ENCODE data around the gene IRAK2. TPM values are rescaled to one million over a fixed set of nuclear protein-coding genes. Genes with fewer than 3 reads are reported as not detected.
"Not testable (repeated sequence)": the region's sequence is repeated elsewhere in the genome, so short reads cannot be mapped to it uniquely, and the experiment has no call there.

IRAK2 gene
- total and polyA plus RNA-seq, 7 donors, result 1.1 to 6.1 (median 2.8) TPM

- no peaks in the 10 kb centered on the region for H3K27me3 ChIP-seq
- no peaks in the 10 kb centered on the region for H3K9me3 ChIP-seq
- WGBS, 2 donors, result 78 to 81% methylated on average over 4 of the region's 4 CpGs
- DNase-seq, result no peak
- no peak overlapping the region for H3K4me3 ChIP-seq
- H3K36me3 ChIP-seq, result peaks cover 0 to 25% (median 1%) of the 10 kb centered on the region in 4 donors
- intact Hi-C loops (cut with DNase I), result no loop called here
- H3K4me1 ChIP-seq, result no peaks in the 10 kb centered on the region
- H3K27ac ChIP-seq, result no peak overlapping the region
- no peak for TF ChIP-seq POLR2A (IDR thresholded peaks at IDR 0.05)
- no peak for TF ChIP-seq CTCF (IDR thresholded peaks at IDR 0.05)
- no peak for TF ChIP-seq POLR2AphosphoS5 (IDR thresholded peaks at IDR 0.05)
- TF ChIP-seq EP300 (IDR thresholded peaks at IDR 0.05), result no peak
Measured at GRCh38 chr3:10157031-10157430, 7.7 kb upstream of the IRAK2 start.

GRCh38 chr3:10158555-10158954, 6.2 kb upstream of the IRAK2 start:
- WGBS, 2 donors, result 96 to 98% methylated on average over 6 of the region's 6 CpGs
- H3K4me1 ChIP-seq; H3K9me3 ChIP-seq; H3K27ac ChIP-seq; DNase-seq; intact Hi-C loops (cut with DNase I); H3K27me3 ChIP-seq; H3K4me3 ChIP-seq: not testable (repeated sequence)
- H3K36me3 ChIP-seq, result peaks cover 0 to 11% (median 0%) of the 10 kb centered on the region in 4 donors

- Histone ChIP-seq H3K4me3 (no peak overlapping the region), H3K27me3 (no peaks in the 10 kb centered on the region), H3K36me3 (no peaks in the 10 kb centered on the region), H3K27ac (no peak overlapping the region), H3K9me3 (no peaks in the 10 kb centered on the region), H3K4me1 (peaks cover 0 to 10% (median 6%) of the 10 kb centered on the region in 4 donors)
- TF ChIP-seq EP300 (IDR thresholded peaks at IDR 0.05) (no peak), CTCF (IDR thresholded peaks at IDR 0.05) (no peak), POLR2AphosphoS5 (IDR thresholded peaks at IDR 0.05) (no peak), POLR2A (IDR thresholded peaks at IDR 0.05) (no peak)
- intact Hi-C loops (cut with DNase I), result no loop called here
- WGBS, 2 donors, result 71 to 82% methylated on average over 1 of the region's 1 CpG
- no peak for DNase-seq
Measured at GRCh38 chr3:10160346-10160745, 4.4 kb upstream of the IRAK2 start.

- Histone ChIP-seq H3K9me3 (no peaks in the 10 kb centered on the region), H3K27me3 (no peaks in the 10 kb centered on the region), H3K4me3 (no peak overlapping the region), H3K36me3 (no peaks in the 10 kb centered on the region), H3K27ac (no peak overlapping the region), H3K4me1 (peaks cover 0 to 15% (median 6%) of the 10 kb centered on the region in 4 donors)
- intact Hi-C loops (cut with DNase I), result no loop called here
- TF ChIP-seq EP300 (IDR thresholded peaks at IDR 0.05), result no peak
- TF ChIP-seq POLR2A (IDR thresholded peaks at IDR 0.05), result no peak
- no peak for TF ChIP-seq POLR2AphosphoS5 (IDR thresholded peaks at IDR 0.05)
- no peak for TF ChIP-seq CTCF (IDR thresholded peaks at IDR 0.05)
- no peak for DNase-seq
- 71 to 86% methylated on average over 6 of the region's 6 CpGs for WGBS, 2 donors
Measured at GRCh38 chr3:10160925-10161324, 3.8 kb upstream of the IRAK2 start.

GRCh38 chr3:10162185-10162584, 2.5 kb upstream of the IRAK2 start:
- Histone ChIP-seq H3K27me3 (no peaks in the 10 kb centered on the region), H3K4me1 (peaks cover 0 to 19% (median 6%) of the 10 kb centered on the region in 4 donors), H3K27ac (no peak overlapping the region), H3K4me3 (no peak overlapping the region), H3K36me3 (no peaks in the 10 kb centered on the region), H3K9me3 (no peaks in the 10 kb centered on the region)
- 85 to 88% methylated on average over 6 of the region's 6 CpGs for WGBS, 2 donors
- no peak for DNase-seq
- intact Hi-C loops (cut with DNase I), result no loop called here
- TF ChIP-seq CTCF (IDR thresholded peaks at IDR 0.05) (no peak), POLR2AphosphoS5 (IDR thresholded peaks at IDR 0.05) (no peak)

- Histone ChIP-seq H3K4me1 (peaks cover 0 to 19% (median 6%) of the 10 kb centered on the region in 4 donors), H3K27ac (peak overlapping the region in 2 of 4 donors; percentile 70 to 81), H3K4me3 (peak overlapping the region in 3 of 4 donors; percentile 77 to 93 (median 83))
- 62 to 67% methylated on average over 12 of the region's 12 CpGs for WGBS, 2 donors
- H3K9me3 ChIP-seq, DNase-seq, H3K36me3 ChIP-seq, H3K27me3 ChIP-seq: not testable (repeated sequence)
- intact Hi-C loops (cut with DNase I), result loop anchor here (1.0 to 2.0 kb wide), 2 partner anchors 21 to 61 kb away; no protein-coding TSS in a partner anchor
Measured at GRCh38 chr3:10164201-10164545, 546 bp upstream of the IRAK2 start.
